Measurements from ENCODE around the gene FAM177B. TPM values are rescaled to one million over a fixed set of nuclear protein-coding genes. Genes with fewer than 3 reads are reported as not detected.

The FAM177B gene
- total RNA-seq, 2 donors from 2014 or later: not detected

- DNase-seq (ENCODE audit: low spot score): no peak
- TF ChIP-seq CTCF (IDR thresholded peaks at IDR 0.05): no peak
- H3K27ac ChIP-seq: no peak overlapping the region
- H3K4me3 ChIP-seq: no peak overlapping the region
- H3K36me3 ChIP-seq: no peaks in the 10 kb centered on the region
- peaks cover 0 to 9% of the 10 kb centered on the region in 2 donors for H3K4me1 ChIP-seq
- no peaks in the 10 kb centered on the region for H3K27me3 ChIP-seq
- H3K9me3 ChIP-seq: no peaks in the 10 kb centered on the region
Measured at GRCh38 chr1:222790115-222790514, 53.1 kb downstream of the FAM177B start.

GRCh38 chr1:222790520-222790919 lies 53.5 kb downstream of the FAM177B start:
- TF ChIP-seq CTCF (IDR thresholded peaks at IDR 0.05): no peak
- DNase-seq (ENCODE audit: low spot score): no peak
- no peak overlapping the region for H3K27ac ChIP-seq
- no peaks in the 10 kb centered on the region for H3K9me3 ChIP-seq
- H3K27me3 ChIP-seq: no peaks in the 10 kb centered on the region
- no peak overlapping the region for H3K4me3 ChIP-seq
- no peaks in the 10 kb centered on the region for H3K36me3 ChIP-seq
- H3K4me1 ChIP-seq: peaks cover 0 to 9% of the 10 kb centered on the region in 2 donors

GRCh38 chr1:222791006-222791710 lies 54.2 kb downstream of the FAM177B start:
- no peaks in the 10 kb centered on the region for H3K36me3 ChIP-seq
- H3K4me1 ChIP-seq: peaks cover 0 to 8% of the 10 kb centered on the region in 2 donors
- no peak for DNase-seq (ENCODE audit: low spot score)
- no peak for TF ChIP-seq CTCF (IDR thresholded peaks at IDR 0.05)
- no peaks in the 10 kb centered on the region for H3K9me3 ChIP-seq
- no peaks in the 10 kb centered on the region for H3K27me3 ChIP-seq
- H3K27ac ChIP-seq: no peak overlapping the region
- H3K4me3 ChIP-seq: no peak overlapping the region

GRCh38 chr1:222792744-222793143 lies 55.7 kb downstream of the FAM177B start:
- H3K36me3 ChIP-seq: no peaks in the 10 kb centered on the region
- no peak overlapping the region for H3K27ac ChIP-seq
- no peak overlapping the region for H3K4me3 ChIP-seq
- peaks cover 0 to 4% of the 10 kb centered on the region in 2 donors for H3K4me1 ChIP-seq
- no peaks in the 10 kb centered on the region for H3K27me3 ChIP-seq
- TF ChIP-seq CTCF (IDR thresholded peaks at IDR 0.05): peak; percentile 16 to 66
- DNase-seq (ENCODE audit: low spot score): no peak
- H3K9me3 ChIP-seq: no peaks in the 10 kb centered on the region

GRCh38 chr1:222794656-222795474 lies 57.9 kb downstream of the FAM177B start:
- no peak for TF ChIP-seq CTCF (IDR thresholded peaks at IDR 0.05)
- no peaks in the 10 kb centered on the region for H3K36me3 ChIP-seq
- H3K4me1 ChIP-seq: peaks cover 0 to 4% of the 10 kb centered on the region in 2 donors
- H3K27me3 ChIP-seq: no peaks in the 10 kb centered on the region
- H3K4me3 ChIP-seq: no peak overlapping the region
- no peak overlapping the region for H3K27ac ChIP-seq
- H3K9me3 ChIP-seq: no peaks in the 10 kb centered on the region
- DNase-seq (ENCODE audit: low spot score): no peak
